Endothelial cell of umbilical vein (primary cell): Measurements from ENCODE around the gene RYR2. TPM values are rescaled to one million over a fixed set of nuclear protein-coding genes. Genes with fewer than 3 reads are reported as not detected.

Source experiments
- BruUV-seq: library from RNA; stranded (reverse); fragments of 400-500 nt; replicated peaks from 2 replicates; lab custom pipeline; 2021; lab: Mats Ljungman, UMichigan
- CTCF ChIA-PET: fragments of 300-600, 350-600 bp; sonication (Branson Sonifier 250); formaldehyde crosslinking; loops from one replicate; lab custom pipeline; 2021; ENCODE audit warnings: antibody characterized with exemption, inconsistent platforms; lab: Charles Lee
- POLR2A ChIA-PET: fragments of 300-600, 350-600 bp; sonication (Branson Sonifier 250); formaldehyde crosslinking; loops from one replicate; lab custom pipeline; 2021; ENCODE audit warnings: antibody characterized with exemption, inconsistent platforms; lab: Charles Lee
- DNase-seq: peaks from one replicate; pipeline ENCODE4 v3.0.0-alpha.2; 2011; ENCODE audit warnings: low read depth, low spot score
- FAIRE-seq: peaks from 2 replicates; lab custom pipeline; 2011; peaks lifted over from hg19 to GRCh38; lab: Jason Lieb, UNC
- H2AFZ ChIP-seq: 2 replicates; pipeline ENCODE4 v1.6.0; 2012; ENCODE audit warnings: low read depth, low read length, control low read depth, inconsistent platforms
- H3K27ac ChIP-seq: 2 replicates; pipeline ENCODE4 v1.5.1; 2011; ENCODE audit warnings: low read depth, mild to moderate bottlenecking, control low read depth, low read length, moderate library complexity; ENCODE audit not compliant: insufficient read depth
- H3K27me3 ChIP-seq, 2 experiments: 2 replicates each; pipeline versions ENCODE4 v1.6.0 to v1.6.1; 2011; ENCODE audit warnings: low read length in 2 of 2, mixed read lengths in 1 of 2; ENCODE audit not compliant: control insufficient read depth in 2 of 2, insufficient read depth in 2 of 2
- H3K36me3 ChIP-seq, 2 experiments: 2 replicates in 1 of 2; 3 replicates in 1 of 2; pipeline ENCODE4 v1.5.1; 2011; ENCODE audit warnings: low read length in 2 of 2, mild to moderate bottlenecking in 1 of 2, moderate library complexity in 1 of 2; ENCODE audit not compliant: control insufficient read depth in 2 of 2, insufficient read depth in 2 of 2; ENCODE audit errors: extremely low read depth in 1 of 2
- H3K4me1 ChIP-seq: 3 replicates; pipeline ENCODE4 v1.5.1; 2011; ENCODE audit warnings: mild to moderate bottlenecking, low read length; ENCODE audit not compliant: control insufficient read depth, insufficient read depth; ENCODE audit errors: extremely low read depth
- H3K4me2 ChIP-seq: 2 replicates; pipeline ENCODE4 v1.6.1; 2011; ENCODE audit warnings: low read length, control low read depth, mixed read lengths; ENCODE audit not compliant: insufficient read depth
- H3K4me3 ChIP-seq, 3 experiments: fragments of 200-600 bp in 1 of 3; sonication (generic), shearing (Covaris generic) in 1 of 3; replicated peaks in 1 of 3; 2 replicates each; pipeline ENCODE4 v1.5.1; 2011 to 2016; ENCODE audit warnings: control low read depth in 3 of 3, low read length in 3 of 3, mild to moderate bottlenecking in 2 of 3, inconsistent platforms in 1 of 3, low read depth in 1 of 3, moderate library complexity in 1 of 3; ENCODE audit not compliant: insufficient read depth in 1 of 3
- H3K79me2 ChIP-seq: 2 replicates; pipeline ENCODE4 v1.6.0; 2012; ENCODE audit warnings: low read length, inconsistent platforms; ENCODE audit not compliant: control insufficient read depth, insufficient read depth
- H3K9ac ChIP-seq: replicated peaks from 2 replicates; pipeline ENCODE3; 2011; ENCODE audit warnings: low read length, control low read depth; ENCODE audit not compliant: insufficient read depth; ENCODE audit errors: extremely low read depth
- H3K9me1 ChIP-seq: replicated peaks from 3 replicates; pipeline ENCODE4 v1.6.0; 2011; ENCODE audit warnings: mild to moderate bottlenecking, low read length; ENCODE audit not compliant: control insufficient read depth, insufficient read depth; ENCODE audit errors: extremely low read depth
- H3K9me3 ChIP-seq: replicated peaks from 2 replicates; pipeline ENCODE4 v1.5.1; 2012; ENCODE audit warnings: low read length, inconsistent platforms; ENCODE audit not compliant: control insufficient read depth, insufficient read depth
- H4K20me1 ChIP-seq: replicated peaks from 2 replicates; pipeline ENCODE3; 2011; ENCODE audit warnings: mild to moderate bottlenecking, low read length; ENCODE audit not compliant: control insufficient read depth, insufficient read depth; ENCODE audit errors: extremely low read depth
- CTCF ChIP-seq, 2 donors: IDR thresholded peaks; 1 replicate in 1 of 2; 2 replicates in 1 of 2; pipeline ENCODE4 v1.5.1; 2011; ENCODE audit warnings: low read length in 2 of 2, mild to moderate bottlenecking in 2 of 2, moderate library complexity in 2 of 2, control low read depth in 1 of 2, inconsistent platforms in 1 of 2, low read depth in 1 of 2; ENCODE audit not compliant: insufficient read depth in 1 of 2; ENCODE audit errors: extremely low read depth in 1 of 2
- EZH2 ChIP-seq: IDR thresholded peaks from 2 replicates; pipeline ENCODE4 v1.6.1; 2012; ENCODE audit warnings: borderline replicate concordance, low read depth, mild to moderate bottlenecking, moderate library complexity, low read length, inconsistent platforms; ENCODE audit not compliant: severe bottlenecking
- FOS ChIP-seq: IDR thresholded peaks from 2 replicates; pipeline ENCODE4 v1.6.1; 2011; ENCODE audit warnings: mild to moderate bottlenecking, low read length, moderate library complexity, borderline replicate concordance; ENCODE audit not compliant: insufficient read depth
- GATA2 ChIP-seq: IDR thresholded peaks from 2 replicates; pipeline ENCODE4 v1.7.0; 2011; ENCODE audit warnings: low read depth, mild to moderate bottlenecking, moderate library complexity, mixed read lengths, low read length; ENCODE audit not compliant: insufficient read length, insufficient read depth
- JUN ChIP-seq: IDR thresholded peaks from 2 replicates; pipeline ENCODE4 v1.6.1; 2011; ENCODE audit warnings: borderline replicate concordance, low read depth; ENCODE audit not compliant: insufficient read length, insufficient read depth
- MAX ChIP-seq: IDR thresholded peaks from 2 replicates; pipeline ENCODE4 v1.6.1; 2011; ENCODE audit not compliant: insufficient read depth, insufficient read length
- MYC ChIP-seq: IDR thresholded peaks from one replicate; pipeline ENCODE4 v1.6.1; 2011; ENCODE audit warnings: mild to moderate bottlenecking, low read depth, low read length
- POLR2A ChIP-seq: IDR thresholded peaks from 2 replicates; pipeline ENCODE4 v1.6.1; 2012; ENCODE audit warnings: low read depth, mild to moderate bottlenecking, control low read depth, low read length
- dilution Hi-C: fragments of 300-500 bp; cut with MboI; formaldehyde crosslinking; loops from one replicate; pipeline ENCODE4 v1.15.0; 2019; ENCODE audit warnings: low sequenced_read_pairs; ENCODE audit not compliant: extremely low pct_ligation_motif_present
- intact Hi-C: fragments of 100-400 bp; cut with micrococcal nuclease; formaldehyde crosslinking; loops from one replicate; pipeline ENCODE4 v1.10.0; 2022
- polyA plus RNA-seq, 4 experiments: library from polyadenylated mRNA; depleted of rRNA in 3 of 4; stranded (reverse) in 3 of 4; unstranded in 1 of 4; fragments of >200 nt; gene quantifications; 2 replicates each; pipeline versions ENCODE4 v1.2.1 to v1.2.3, GENCODE V29; 2011 to 2012; ENCODE audit warnings: missing spikeins in 1 of 4
- total RNA-seq: library from RNA; stranded (reverse); gene quantifications from 2 replicates; pipeline ENCODE4 v1.2.3, GENCODE V29; 2021

RYR2 gene
- total and polyA plus RNA-seq, 2 donors (not counting 3 experiments of a cell fraction or from before 2014, with no cell fraction given) = not detected

- no peaks in the 10 kb centered on the region for H3K79me2 ChIP-seq
- DNase-seq (no peak), FAIRE-seq (no peak)
- TF ChIP-seq EZH2 (no peak), FOS (no peak), GATA2 (no peak), POLR2A (no peak), MYC (no peak), JUN (no peak), MAX (no peak), CTCF (IDR thresholded peaks at IDR 0.05; ENCODE audit: extremely low read depth in 1 of 2, insufficient read depth in 1 of 2, low read depth in 1 of 2, low read length in 2 of 2) (no peak)
- intact Hi-C loops = no loop called here
- H3K27ac ChIP-seq = no peak overlapping the region
- no peaks in the 10 kb centered on the region for H3K27me3 ChIP-seq
- POLR2A ChIA-PET = no interaction called here
- no peaks in the 10 kb centered on the region for H3K9me1 ChIP-seq
- H2AFZ ChIP-seq = no peak overlapping the region
- no peaks in the 10 kb centered on the region for H4K20me1 ChIP-seq
- CTCF ChIA-PET = no interaction called here
- H3K4me1 ChIP-seq = no peaks in the 10 kb centered on the region
- BruUV-seq = no TSS peak
- no peaks in the 10 kb centered on the region for H3K9me3 ChIP-seq
- H3K9ac ChIP-seq = no peak overlapping the region
- no peak overlapping the region for H3K4me3 ChIP-seq
- H3K4me2 ChIP-seq = no peak overlapping the region
- dilution Hi-C loops = no loop called here
- H3K36me3 ChIP-seq = no peaks in the 10 kb centered on the region
Observed at GRCh38 chr1:237093691-237094090, 51.7 kb downstream of the RYR2 start.
